Bronchial epithelial cell (primary cell): ENCODE results near the gene FDX1. TPM values are rescaled to one million over a fixed set of nuclear protein-coding genes. Genes with fewer than 3 reads are reported as not detected.

Source experiments
- DNase-seq: peaks from one replicate; pipeline ENCODE4 v3.0.0-alpha.2; 2010; ENCODE audit warnings: low read depth
- FAIRE-seq: peaks from 2 replicates; lab custom pipeline; 2011; peaks lifted over from hg19 to GRCh38; lab: Jason Lieb, UNC
- H3K27me3 ChIP-seq: 2 replicates; pipeline ENCODE4 v1.5.1; 2011; ENCODE audit warnings: low read length; ENCODE audit not compliant: control insufficient read depth, insufficient read depth
- H3K36me3 ChIP-seq: 2 replicates; pipeline ENCODE4 v1.5.1; 2011; ENCODE audit warnings: low read length; ENCODE audit not compliant: control insufficient read depth, insufficient read depth
- H3K4me3 ChIP-seq: 2 replicates; pipeline ENCODE4 v1.5.1; 2011; ENCODE audit warnings: mild to moderate bottlenecking, low read depth, low read length, control low read depth
- total RNA-seq: library from RNA; depleted of rRNA; stranded (reverse); fragments of >200 nt; gene quantifications from 2 replicates; pipeline ENCODE4 v1.2.1, GENCODE V29; 2014
- TF ChIP-seq, protein P1 (sequence below): IDR thresholded peaks from 2 replicates; pipeline ENCODE4 v1.5.1; 2011; ENCODE audit warnings: mild to moderate bottlenecking, moderate library complexity, low read length, control low read depth, inconsistent platforms; ENCODE audit not compliant: insufficient read depth, severe bottlenecking

The FDX1 gene
- total RNA-seq, 1 donor from 2014 or later: 11.6 TPM

DNA sequence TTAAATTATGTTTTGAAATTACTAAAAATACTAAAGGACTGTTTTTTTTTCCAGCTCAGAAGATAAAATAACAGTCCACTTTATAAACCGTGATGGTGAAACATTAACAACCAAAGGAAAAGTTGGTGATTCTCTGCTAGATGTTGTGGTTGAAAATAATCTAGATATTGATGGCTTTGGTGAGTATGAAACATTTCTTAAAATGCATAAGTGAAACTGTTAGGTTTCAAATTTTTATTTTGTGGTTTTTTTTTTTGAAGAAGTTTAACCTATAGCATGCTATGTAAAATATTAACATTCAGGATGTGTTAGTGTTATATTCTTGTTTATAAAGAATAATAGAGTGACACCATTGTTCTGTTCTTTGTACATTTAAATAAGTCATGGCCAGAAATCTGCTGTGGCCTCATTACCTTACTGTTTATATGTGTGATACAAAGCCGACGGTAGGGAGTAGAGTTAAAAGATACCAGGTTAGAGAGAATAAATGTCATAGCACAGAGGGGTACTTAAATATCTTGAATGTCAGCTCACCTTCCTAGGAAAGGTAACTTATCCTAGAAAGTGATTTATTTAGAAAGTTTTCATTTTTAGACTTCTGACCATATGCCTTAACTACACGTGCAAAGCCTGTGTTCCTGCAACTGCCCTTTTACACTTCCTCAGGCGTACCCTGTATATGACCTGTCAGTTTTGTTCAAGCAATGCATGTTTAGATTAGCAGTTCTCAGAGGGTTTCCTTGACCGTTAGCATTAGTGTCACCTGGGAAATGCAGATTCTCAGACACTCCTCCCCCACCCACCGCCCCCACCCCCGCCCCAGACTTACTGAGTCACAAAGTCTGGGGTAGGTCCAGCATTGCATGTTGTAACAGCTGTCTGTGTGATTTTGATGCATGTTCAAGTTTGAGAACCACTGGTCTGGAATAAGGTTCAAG, 6.3 kb downstream of the FDX1 start:
- TF ChIP-seq, protein P1, sequence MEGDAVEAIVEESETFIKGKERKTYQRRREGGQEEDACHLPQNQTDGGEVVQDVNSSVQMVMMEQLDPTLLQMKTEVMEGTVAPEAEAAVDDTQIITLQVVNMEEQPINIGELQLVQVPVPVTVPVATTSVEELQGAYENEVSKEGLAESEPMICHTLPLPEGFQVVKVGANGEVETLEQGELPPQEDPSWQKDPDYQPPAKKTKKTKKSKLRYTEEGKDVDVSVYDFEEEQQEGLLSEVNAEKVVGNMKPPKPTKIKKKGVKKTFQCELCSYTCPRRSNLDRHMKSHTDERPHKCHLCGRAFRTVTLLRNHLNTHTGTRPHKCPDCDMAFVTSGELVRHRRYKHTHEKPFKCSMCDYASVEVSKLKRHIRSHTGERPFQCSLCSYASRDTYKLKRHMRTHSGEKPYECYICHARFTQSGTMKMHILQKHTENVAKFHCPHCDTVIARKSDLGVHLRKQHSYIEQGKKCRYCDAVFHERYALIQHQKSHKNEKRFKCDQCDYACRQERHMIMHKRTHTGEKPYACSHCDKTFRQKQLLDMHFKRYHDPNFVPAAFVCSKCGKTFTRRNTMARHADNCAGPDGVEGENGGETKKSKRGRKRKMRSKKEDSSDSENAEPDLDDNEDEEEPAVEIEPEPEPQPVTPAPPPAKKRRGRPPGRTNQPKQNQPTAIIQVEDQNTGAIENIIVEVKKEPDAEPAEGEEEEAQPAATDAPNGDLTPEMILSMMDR: no peak
- no peak for FAIRE-seq
- Histone ChIP-seq H3K4me3 (no peak overlapping the region), H3K36me3 (peaks cover 2% of the 10 kb centered on the region), H3K27me3 (no peaks in the 10 kb centered on the region)
- DNase-seq: peak; percentile 81

DNA sequence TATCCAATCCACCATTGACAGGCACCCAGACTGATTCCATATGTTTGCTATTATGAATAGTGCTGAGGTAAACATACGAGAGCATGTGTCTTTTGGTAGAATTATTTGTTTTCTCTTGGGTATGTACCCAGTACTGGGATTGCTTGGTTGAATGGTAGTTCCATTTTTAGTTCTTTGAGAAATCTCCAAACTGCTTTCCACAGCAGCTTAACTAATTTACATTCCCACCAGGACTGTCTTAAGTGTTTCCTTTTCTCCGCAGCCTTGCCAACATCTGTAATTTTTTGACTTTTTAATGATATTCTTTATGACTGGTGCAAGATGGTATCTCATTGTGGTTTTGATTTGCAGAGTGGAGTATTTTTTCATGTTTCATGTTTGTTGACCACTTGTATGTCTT, 8.3 kb downstream of the FDX1 start:
- H3K4me3 ChIP-seq: no peak overlapping the region
- DNase-seq (no peak), FAIRE-seq (no peak)
- peaks cover 3% of the 10 kb centered on the region for H3K36me3 ChIP-seq
- no peaks in the 10 kb centered on the region for H3K27me3 ChIP-seq
- TF ChIP-seq, protein P1: no peak

DNA sequence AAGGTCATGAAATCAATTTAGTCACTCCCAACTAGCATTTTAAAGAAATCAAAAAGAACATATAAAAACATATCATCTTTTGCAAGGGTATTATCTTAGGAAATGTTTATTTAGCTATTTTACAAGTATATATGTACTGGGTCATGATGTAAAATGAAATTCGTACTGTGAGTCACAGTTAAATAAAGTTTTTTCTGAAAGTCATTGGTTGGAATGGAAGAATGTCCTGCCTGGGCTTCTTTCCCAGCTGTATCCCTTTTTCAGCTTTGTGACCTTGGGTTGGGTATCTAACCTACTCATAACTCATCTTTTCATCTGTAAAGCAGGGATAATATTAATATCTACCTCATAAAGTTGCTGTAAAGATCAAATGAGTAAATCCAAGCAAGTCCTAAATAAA, 15.7 kb downstream of the FDX1 start:
- DNase-seq (no peak), FAIRE-seq (no peak)
- Histone ChIP-seq H3K4me3 (no peak overlapping the region), H3K36me3 (peaks cover 3% of the 10 kb centered on the region), H3K27me3 (no peaks in the 10 kb centered on the region)
- TF ChIP-seq, protein P1: no peak

DNA sequence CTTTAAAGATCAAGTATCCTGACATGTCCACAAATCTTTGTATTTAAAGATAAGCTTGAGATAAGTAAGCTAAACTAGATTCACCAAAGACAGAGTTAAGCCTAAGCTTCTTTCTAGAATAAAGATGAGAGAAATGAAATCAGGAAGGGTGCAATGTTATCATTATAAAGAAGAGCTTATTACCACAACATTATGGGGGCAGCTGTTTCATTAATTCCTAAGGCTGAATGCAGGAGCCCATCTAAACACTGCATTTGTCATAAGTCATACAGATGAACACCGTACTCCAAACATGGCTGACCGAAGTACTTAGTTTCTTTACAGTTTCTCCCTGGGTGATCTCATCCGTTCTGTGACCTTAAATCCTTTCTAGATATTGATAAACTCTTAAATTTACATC, 16.3 kb downstream of the FDX1 start:
- no peaks in the 10 kb centered on the region for H3K27me3 ChIP-seq
- TF ChIP-seq, protein P1: no peak
- H3K36me3 ChIP-seq: peaks cover 3% of the 10 kb centered on the region
- DNase-seq (no peak), FAIRE-seq (no peak)
- no peak overlapping the region for H3K4me3 ChIP-seq

DNA sequence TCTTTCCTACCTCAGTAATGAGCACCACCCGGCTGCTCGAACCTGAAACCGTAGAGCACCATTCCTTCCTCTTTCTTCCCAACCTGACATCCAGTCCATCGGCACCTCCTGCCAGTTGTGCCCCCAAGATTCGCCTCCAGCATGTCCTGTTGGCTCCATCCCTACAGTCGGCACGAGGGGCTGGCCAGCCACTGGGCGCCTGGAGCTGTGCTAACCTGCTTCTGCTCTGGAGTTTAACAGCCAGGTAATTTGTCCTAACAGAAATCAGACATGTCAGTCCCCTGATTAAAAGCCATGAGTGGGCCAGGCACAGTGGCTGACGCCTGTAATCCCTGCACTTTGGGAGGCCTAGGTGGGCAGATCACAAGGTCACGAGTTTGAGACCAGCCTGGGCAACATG, 16.8 kb downstream of the FDX1 start:
- Histone ChIP-seq H3K4me3 (no peak overlapping the region), H3K36me3 (peaks cover 3% of the 10 kb centered on the region), H3K27me3 (no peaks in the 10 kb centered on the region)
- TF ChIP-seq, protein P1: no peak
- DNase-seq: no peak
- no peak for FAIRE-seq
